CD4-positive, alpha-beta T cell treated with Interleukin-6 for 4 hours (primary cell): ENCODE data around the gene HYCC2.

ENCODE experiments used
- DNase-seq: peaks from one replicate; pipeline ENCODE4 v3.0.0-alpha.2; 2020; ENCODE audit warnings: mixed read lengths

HYCC2 gene

DNA sequence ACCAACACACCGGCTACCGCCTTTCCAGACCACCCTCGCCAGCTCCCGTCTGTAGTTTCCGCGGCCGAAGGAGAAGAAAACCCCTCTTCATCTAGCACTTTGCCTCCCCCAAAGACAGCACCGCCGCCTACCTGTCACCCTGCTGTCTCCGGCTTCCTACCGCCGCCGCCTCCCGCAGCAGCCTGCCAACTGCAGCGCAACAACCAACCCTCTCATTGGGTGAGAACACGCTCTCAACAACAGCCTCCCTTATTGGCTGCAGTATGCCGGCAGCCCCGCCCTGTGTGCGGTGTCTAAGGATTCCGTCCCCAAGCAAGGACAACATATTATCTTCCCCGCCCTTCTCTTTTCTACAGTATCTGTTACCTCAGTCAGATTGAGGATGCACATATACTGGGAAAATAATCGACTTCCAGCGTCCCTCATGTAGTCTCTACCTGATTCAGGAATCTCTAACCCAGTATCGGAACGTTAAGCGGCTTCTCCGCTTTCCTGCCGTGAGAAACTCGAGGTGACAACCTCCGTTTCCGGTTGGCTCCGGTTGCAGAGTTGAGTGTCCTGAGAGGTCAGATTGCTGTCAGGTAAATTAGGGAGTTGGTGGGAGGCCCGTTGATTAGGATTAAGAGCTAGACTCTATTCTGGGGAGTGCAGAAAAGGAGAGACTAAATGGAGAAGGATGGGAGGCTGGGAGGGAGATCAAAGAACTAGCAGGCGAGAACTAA lies at the start of gene HYCC2, which contains the start of gene NDUFB3:
Gene HYCC2 (minus strand): TSS at position 193 of the 722 bp plus-strand sequence. CDS start 47,662 bp downstream, outside the sequence.
Gene NDUFB3 (plus strand): TSS at position 523 of the 722 bp plus-strand sequence. CDS start 6,882 bp downstream, outside the sequence.
- peak; percentile 91 for DNase-seq

DNA sequence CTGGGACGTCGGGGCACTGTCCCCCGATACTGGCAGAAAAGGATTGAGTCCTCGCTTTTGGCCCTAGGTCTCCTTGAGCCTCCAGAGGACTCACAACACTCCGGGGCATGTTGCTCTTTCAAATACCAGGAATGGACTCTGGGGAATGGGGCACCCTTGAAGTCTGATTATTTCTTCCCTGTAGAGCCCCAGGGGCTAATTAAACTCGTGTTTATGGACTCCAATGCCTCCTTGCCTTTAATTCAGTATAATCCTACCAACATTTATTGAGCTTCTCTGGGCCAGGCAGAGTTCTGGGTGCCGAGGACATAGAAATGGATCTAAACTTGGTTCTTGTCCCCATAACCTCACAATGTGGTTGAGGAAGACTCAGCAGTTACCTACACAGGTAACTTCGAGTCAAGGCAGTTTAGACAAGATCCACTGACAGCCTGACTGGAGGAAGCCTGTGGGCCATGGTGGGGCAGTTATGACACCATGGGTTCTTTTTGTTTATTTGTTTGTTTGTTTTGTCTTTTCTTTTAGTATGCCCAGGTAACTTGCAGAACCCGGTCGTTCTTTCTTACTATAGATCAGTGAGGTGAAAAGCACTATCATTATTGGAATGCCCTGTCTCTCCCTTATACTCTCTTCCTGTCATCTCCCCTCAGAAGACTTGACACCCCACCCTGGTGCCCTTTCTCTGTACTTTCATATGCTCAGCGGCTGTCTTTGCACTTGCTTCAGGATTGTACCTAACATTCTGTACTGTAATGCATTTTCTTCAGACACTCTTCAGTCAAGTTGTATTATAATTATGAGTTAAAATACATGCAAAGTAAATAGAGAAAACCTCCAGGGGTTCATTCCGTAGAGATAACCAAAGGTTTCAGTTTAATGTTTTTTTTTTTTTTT lies 47.7 kb upstream of the HYCC2 start:
- peak; percentile 40 for DNase-seq

DNA sequence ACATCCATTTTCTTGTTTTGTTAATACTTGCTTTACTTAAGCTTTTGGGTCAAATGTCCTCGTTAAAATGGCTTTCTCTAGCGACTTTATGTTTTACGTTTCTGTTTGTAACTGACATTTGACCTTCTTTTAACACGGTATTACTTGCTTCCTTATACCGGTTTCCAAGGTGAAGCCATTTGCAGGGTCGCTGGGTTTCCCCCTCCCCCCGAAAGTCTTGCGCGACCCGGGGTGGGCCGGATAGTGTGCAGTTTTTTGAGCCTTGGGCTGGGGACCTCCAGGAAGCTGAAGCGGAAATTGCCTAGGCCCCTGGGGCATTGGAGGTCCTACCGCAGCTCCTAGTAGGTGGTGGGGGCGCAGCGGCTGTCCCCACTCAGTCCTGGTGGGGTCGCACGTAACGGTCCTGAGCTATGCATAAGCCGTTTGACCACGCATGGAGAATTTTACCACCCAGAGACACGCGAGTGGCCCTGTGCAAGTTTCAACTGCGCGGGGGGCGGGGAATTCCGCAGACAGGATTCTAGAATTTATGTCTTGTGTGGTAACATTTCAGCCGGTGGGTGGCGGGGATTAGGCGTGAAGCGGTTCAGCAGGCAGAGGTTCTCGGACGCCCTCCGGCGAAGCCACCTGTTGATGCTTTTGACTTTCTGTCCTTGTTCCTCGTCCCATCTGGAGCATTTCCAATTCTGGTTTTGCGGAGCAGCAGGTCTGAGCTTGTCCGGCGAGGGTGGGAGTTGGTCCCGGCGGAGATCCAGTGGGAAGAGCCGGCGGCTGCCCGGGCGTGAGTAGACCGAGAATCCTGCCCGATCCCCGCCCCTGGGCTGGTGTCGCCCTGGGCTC lies 46.9 kb upstream of the HYCC2 start:
- DNase-seq: peak; percentile 93

DNA sequence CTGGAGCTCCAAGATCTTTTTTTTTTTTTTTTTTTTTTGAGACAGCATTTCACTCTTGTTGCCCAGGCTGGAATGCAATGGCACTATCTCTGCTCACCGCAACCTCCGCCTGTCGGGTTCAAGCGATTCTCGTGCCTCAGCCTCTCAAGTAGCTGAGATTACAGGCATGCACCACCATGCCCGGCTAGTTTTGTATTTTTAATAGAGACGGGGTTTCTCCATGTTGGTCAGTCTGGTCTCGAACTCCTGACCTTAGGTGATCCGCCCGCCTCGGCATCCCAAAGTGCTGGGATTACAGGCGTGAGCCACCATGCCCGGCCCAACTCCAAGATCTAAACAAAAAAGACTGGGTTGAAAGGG lies 46.2 kb upstream of the HYCC2 start:
- DNase-seq: peak; percentile 50

DNA sequence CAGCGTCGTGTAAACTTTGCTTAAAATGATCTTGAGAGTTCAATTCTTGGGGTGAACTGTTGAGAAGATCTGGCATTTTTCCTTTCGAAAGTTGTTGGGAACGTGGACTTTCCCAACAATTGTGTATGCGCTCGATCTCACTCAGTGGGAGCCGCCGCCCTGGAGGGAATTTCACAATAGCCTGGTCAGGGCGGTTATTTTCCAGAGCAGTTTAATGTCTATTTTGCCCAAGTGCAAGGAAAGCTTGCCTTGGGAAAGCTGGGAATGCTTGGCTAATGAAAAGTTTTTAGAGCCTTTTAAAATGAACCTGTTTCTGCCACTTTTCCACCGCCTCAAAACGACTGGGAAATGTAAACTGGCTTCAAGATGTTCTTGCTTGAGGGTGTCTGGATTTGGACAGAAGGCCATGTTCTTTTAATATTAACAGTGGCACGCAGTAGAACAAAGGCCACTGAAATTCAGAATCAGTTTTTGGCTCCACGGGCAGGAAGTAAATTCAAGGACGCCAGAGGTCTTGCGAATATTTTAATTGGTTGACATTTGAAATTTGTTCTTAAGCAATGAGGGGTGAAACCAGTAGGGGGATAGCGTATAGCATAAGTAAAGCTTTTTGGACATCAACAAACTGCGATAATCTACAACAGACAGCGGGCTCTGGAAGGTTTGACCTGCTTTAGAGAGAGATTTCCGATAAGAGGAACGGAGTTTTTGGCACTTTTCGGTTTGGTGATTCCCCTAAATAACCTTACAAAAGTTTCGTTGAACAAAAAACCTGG lies 45.7 kb upstream of the HYCC2 start:
- DNase-seq: peak; percentile 52

DNA sequence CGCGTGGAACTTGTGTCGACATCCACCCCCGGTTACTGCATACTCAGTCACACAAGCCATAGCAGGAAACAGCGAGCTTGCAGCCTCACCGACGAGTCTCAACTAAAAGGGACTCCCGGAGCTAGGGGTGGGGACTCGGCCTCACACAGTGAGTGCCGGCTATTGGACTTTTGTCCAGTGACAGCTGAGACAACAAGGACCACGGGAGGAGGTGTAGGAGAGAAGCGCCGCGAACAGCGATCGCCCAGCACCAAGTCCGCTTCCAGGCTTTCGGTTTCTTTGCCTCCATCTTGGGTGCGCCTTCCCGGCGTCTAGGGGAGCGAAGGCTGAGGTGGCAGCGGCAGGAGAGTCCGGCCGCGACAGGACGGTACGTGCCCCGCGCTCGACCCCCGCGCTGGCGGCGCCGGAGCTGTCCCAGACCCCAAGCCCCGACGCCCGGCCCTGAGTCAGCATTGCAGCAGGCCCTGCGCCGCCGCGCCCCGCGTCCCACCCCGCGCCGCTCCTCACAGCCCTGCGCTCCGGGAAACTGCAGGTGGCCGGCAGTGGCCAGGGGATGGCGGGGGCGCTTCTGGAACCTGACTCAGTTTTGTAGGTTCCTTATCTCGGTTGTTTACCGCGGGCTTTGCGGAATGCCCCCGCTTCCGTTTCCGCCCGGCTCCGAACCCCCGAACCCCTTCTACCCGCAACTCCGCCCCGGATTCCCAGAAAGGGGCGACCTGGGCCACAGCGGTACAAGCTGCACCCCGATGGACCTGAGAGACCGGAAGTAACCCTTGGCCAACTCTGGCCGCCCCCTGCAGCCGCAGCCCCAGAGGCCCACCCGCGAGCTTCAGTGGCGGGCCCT lies 44.9 kb upstream of the HYCC2 start, which contains the start of gene CFLAR:
Gene CFLAR (plus strand): TSS at position 50 of the 844 bp plus-strand sequence. CDS start 13,702 bp downstream, outside the sequence.
- DNase-seq: peak; percentile 83

DNA sequence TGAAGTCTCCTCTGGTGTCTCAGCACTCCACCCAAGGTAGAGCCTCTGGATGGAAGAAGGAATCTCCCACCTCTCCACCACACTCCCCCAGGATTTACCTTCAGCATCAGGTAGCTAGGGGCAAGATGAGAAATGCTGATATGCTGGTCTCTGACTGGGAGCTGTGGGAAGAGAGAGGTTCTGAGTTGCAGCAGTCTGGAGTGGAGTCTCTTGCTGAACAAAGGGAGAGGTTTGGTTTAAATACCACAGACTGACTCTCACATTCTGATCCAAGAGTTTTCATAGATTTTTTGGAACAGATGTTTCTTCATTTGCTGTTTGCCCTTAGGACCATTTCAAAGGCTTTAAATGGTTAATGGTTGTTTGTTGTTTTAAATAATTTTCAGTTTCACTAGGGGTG lies 43.4 kb upstream of the HYCC2 start:
- no peak for DNase-seq

DNA sequence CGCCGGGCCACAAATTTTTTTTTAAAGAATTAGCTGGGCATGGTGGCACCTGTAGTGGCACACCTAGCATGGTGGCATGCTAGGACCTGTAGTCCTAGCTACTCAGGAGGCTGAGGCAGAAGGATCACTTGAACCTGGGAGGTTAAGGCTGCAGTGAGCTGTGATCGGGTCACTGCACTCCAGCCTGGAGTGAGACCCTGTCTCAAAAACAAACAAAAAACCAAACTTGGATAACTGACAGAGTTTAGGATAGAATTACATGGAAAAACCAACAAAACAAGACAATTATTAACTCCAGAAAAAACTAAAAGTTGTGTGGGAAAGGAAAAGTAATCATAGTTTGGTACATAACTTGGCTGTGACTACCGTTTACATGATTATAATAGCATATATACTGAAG lies 42.9 kb upstream of the HYCC2 start:
- DNase-seq: no peak

DNA sequence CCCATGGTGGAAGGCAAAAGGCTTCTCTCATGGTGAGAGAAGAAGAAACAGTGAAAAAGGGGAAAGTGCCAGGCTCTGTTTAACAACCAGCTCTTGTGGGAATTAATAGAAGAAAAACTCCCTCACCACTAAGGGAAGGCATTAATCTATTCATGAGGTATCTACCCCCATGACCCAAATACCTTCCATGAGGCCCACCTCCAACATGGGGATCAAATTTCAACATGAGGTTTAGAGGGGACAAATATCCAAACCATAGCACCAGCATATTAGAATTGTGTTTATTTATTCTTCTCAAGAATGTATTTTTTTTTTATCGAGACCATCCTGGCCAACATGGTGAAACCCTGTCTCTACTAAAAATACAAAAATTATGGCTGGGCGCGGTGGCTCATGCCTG lies 39.6 kb upstream of the HYCC2 start:
- DNase-seq: no peak

DNA sequence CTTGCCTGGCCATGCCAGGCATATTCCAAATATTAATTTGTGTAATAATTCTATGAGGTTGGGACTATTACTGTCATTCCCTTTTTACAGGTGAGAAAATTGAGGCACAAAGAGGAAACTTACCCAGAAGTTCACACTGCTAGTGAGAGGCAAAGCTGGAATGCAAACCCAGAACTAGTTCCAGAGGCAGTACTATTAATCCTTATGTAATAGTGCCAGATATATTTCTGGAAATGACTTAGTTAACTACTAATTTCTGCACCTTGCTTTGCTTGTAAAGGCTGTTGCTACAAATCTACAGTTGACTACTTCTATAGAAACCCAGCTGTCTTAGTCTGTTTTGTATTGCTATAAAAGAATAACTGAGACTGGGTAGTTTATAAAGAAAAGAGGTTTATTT lies 39.1 kb upstream of the HYCC2 start:
- DNase-seq: no peak

DNA sequence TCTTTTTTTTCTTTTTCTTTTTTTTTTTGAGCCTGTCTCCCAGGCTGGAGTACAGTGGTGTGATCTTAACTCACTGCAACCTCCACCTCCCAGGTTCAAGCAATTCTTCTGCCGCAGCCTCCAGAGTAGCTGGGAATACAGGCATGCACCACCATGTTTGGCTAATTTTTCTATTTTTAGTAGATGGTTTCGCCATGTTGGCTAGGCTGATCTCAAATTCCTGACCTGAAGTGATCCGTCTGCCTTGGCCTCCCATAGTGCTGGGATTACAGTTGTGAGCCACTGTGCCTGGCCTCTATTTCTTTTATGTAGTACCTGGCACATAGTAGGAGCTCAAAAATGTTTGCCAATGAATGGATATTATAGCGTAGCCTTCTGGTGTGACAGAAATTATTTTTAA lies 37.7 kb upstream of the HYCC2 start:
- no peak for DNase-seq

DNA sequence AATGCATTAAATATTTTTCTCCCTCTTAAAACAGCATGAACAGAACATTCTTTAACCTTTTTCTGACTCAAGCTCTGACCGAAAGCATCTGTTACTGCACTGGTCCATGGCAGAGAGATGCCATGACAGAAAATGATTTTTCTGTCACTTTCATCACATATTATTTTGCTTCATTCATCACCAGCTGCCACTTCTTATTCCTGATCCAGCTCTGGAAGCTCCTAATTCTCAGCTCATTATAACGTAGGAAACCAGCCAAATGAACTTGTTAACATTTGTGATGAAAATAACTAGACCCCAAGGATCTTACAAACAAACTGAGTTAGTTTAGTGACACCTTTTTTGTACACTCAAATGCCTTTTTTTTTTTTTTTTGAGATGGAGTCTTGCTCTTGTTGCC lies 36.9 kb upstream of the HYCC2 start:
- DNase-seq: no peak

DNA sequence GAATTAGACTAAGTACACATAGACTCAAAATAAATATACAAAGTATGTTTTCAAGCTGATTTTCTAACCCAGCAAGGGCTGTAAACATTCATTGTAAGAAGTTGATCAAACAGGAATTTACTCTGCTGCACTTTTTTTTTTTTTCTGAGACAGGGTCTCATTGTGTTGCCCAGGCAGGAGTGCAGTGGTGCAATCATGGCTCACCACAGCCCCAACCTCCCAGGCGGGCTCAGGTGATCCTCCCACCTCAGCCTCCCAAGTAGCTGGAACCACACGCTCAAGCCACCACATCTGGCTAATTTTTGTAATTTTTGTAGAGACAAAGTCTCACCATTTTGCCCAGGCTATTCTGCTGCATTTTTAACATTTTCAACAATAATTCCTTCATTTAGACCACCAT lies 36.2 kb upstream of the HYCC2 start:
- DNase-seq: no peak

DNA sequence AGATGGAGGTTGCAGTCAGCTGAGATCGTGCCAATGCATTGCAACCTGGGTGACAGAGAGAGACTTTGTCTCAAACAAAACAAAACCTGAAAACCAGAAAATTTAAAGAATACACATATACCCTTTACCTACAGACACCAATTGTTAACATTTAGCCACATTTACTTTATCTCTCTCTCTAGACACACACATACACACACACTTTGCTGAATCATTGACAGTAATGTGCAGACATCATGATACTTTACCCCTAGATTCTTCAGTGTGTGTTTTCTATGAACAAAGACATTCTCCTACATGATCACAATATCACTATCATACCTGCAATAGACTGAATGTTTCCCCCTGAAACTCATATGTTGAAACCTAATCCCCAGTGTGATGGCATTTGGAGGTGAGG lies 34.3 kb upstream of the HYCC2 start:
- no peak for DNase-seq

DNA sequence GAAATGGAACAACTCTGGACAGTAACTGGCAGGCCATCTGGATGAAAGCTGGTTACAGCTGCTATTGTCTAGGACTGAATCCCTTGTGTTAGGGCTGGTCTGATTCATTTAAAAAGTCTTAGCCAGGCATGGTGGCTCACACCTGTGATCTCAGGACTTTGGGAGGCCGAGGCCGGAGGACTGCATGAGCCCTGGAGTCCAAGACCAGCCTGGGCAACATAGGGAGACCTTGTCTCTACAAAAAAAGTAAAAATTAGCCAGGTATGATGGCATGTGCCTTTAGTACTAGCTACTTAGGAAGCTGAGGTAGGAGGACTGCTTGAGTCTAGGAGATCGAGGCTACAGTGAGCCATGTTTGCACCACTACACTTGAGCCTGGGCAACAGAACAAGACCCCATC lies 29.0 kb upstream of the HYCC2 start:
- no peak for DNase-seq

DNA sequence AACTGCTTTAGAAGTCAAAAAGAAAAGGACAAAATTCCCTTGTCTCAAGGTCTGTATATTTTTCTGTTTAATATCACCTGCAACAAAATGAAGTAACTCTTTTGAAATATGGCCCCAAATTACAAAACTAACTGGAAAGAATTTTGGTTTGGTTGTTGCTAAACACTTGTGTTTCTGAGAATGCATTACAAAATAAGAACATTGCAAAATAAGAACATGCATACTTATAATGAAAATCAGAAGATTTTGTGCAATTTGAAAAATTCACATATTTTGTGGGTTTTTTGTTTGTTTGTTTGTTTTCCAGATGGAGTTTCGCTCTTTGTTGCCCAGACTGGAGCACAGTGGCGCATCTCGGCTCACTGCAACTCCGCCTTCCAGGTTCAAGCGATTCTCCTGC lies 22.1 kb upstream of the HYCC2 start:
- DNase-seq: no peak

DNA sequence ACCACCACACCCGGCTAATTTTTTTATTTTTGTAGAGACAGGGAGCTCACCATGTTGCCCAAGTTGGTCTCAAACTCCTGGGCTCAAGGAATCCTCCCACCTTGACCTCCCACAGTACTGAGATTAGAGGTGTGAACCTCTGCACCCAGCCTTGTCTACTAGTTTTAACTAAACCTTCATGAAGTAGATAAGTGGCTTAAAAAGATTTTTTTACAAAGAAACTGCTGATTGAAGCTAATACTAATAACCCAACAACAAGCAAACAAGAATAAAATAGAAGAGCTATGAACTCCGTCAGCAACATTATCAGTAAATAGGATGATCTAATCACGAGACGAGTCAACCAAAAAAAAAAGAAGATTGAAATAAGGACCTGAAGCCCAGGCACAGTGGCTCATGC lies 19.1 kb upstream of the HYCC2 start:
- DNase-seq: no peak

DNA sequence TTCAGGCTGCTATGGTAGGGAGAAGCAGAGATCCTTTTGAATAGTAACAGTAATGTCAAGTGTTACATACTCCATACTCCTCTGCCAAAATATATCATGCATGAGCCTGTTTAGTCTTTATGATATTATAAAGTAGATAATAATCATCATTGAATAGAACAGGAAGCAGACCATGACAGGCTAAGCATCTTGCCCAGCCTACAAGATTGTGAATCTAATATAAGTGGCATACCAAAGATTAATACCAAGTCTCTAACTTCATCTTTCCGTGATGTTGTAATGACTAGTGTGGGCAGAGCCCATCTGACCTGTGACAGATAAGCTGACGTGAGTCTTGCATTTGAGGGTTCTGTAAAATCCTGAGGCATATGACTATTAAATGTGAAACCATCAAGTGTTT lies 13.4 kb upstream of the HYCC2 start:
- DNase-seq: no peak

DNA sequence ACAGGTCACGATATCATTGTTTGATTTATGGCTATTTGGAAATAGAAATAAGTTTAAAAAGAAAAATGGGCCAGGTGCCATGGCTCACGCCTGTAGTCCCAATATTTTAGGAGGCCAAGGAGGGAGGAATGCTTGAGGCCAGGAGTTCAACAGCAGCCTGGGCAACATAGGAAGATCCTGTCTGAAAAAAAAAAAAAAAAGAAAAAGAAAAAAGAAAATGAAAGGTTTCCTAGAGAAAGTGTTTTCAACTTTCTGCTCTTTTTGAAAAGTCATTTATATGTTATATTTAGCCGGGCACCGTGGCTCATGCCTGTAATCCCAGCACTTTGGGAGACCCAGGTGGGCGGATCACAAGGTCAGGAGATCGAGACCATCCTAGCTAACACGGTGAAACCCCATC lies 3.5 kb upstream of the HYCC2 start:
- DNase-seq: no peak

DNA sequence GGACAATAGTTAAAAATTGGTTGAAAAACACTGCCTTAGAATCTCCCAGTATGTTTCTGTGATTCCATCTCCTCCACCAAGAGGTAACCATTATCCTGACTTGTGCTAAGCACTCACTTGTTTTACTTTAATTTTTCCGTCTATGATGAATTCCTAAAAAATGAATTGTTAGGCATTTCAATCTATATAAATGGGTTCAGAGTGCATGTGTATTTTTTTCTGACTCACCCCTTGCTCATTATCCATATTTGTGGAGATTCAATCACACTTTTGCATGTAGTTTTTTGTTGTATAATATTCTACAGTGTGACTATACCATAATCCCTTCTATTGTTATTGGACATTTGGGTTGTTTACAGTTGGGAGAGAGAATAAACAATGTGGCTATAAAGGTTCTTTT lies 1.6 kb upstream of the HYCC2 start:
- DNase-seq: no peak

DNA sequence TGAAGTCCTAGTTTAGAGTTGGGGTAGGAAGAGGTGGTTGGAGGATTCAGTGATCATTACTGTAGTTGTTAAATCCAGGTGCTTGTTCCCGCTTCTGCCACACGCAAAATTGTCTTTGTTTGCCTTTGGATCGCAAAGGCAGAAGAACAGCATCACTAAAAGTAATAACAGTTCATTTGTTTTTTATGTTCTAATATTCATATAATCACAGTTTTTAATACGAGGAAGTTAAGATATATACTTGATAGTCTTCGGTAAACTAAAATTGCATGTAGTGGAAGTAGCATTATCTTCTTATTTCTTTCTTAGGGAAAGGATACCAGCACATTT lies 695 bp upstream of the HYCC2 start:
- no peak for DNase-seq
